ENCODE results near the gene RAB3IP.
"Not testable (repeated sequence)": the region's sequence is repeated elsewhere in the genome, so short reads cannot be mapped to it uniquely, and the experiment has no call there.

Gene RAB3IP

GRCh38 chr12:69756088-69756755 lies 17.6 kb downstream of the RAB3IP start:
- DNase-seq (ENCODE audit: low read depth), result no peak

- DNase-seq (ENCODE audit: low read depth), result no peak
Observed at GRCh38 chr12:69758105-69758504, 19.4 kb downstream of the RAB3IP start.

GRCh38 chr12:69759581-69759980 lies 20.9 kb downstream of the RAB3IP start:
- not testable (repeated sequence) for DNase-seq (ENCODE audit: low read depth)

- DNase-seq (ENCODE audit: low read depth), result no peak
Observed at GRCh38 chr12:69765515-69765914, 26.9 kb downstream of the RAB3IP start.

GRCh38 chr12:69766260-69766659 lies 27.6 kb downstream of the RAB3IP start:
- DNase-seq (ENCODE audit: low read depth), result no peak

- DNase-seq (ENCODE audit: low read depth), result no peak
Observed at GRCh38 chr12:69779928-69780327, 41.3 kb downstream of the RAB3IP start.

- no peak for DNase-seq (ENCODE audit: low read depth)
Observed at GRCh38 chr12:69783365-69783764, 44.7 kb downstream of the RAB3IP start.

- no peak for DNase-seq (ENCODE audit: low read depth)
Observed at GRCh38 chr12:69789351-69789750, 50.7 kb downstream of the RAB3IP start.

- DNase-seq (ENCODE audit: low read depth), result no peak
Observed at GRCh38 chr12:69792533-69792932, 53.9 kb downstream of the RAB3IP start.

GRCh38 chr12:69807101-69807897 lies 68.6 kb downstream of the RAB3IP start:
- DNase-seq (ENCODE audit: low read depth), result not testable (repeated sequence)

GRCh38 chr12:69810870-69811498 lies 72.3 kb downstream of the RAB3IP start:
- DNase-seq (ENCODE audit: low read depth), result no peak

GRCh38 chr12:69816082-69816481 lies 77.4 kb downstream of the RAB3IP start:
- DNase-seq (ENCODE audit: low read depth), result no peak

GRCh38 chr12:69821032-69821455 lies 82.4 kb downstream of the RAB3IP start:
- no peak for DNase-seq (ENCODE audit: low read depth)

GRCh38 chr12:69821456-69822159 lies 82.9 kb downstream of the RAB3IP start:
- DNase-seq (ENCODE audit: low read depth), result no peak

- DNase-seq (ENCODE audit: low read depth), result no peak
Observed at GRCh38 chr12:69822201-69822860, 83.7 kb downstream of the RAB3IP start.

GRCh38 chr12:69824028-69824427 lies 85.4 kb downstream of the RAB3IP start:
- no peak for DNase-seq (ENCODE audit: low read depth)

GRCh38 chr12:69824966-69825560 lies 86.4 kb downstream of the RAB3IP start, which contains the start of gene MYRFL:
MYRFL (plus strand) TSS chr12:69825227; CDS start chr12:69825518, 291 bp downstream.
- no peak for DNase-seq (ENCODE audit: low read depth)

GRCh38 chr12:69828897-69829296 lies 90.2 kb downstream of the RAB3IP start:
- no peak for DNase-seq (ENCODE audit: low read depth)

- no peak for DNase-seq (ENCODE audit: low read depth)
Observed at GRCh38 chr12:69833696-69834095, 95.0 kb downstream of the RAB3IP start.

- no peak for DNase-seq (ENCODE audit: low read depth)
Observed at GRCh38 chr12:69834147-69834546, 95.5 kb downstream of the RAB3IP start.

GRCh38 chr12:69834576-69834975 lies 95.9 kb downstream of the RAB3IP start:
- no peak for DNase-seq (ENCODE audit: low read depth)
